ENCODE results near the gene TGFBR2.
A peak's percentile ranks its signal among the peaks of the same experiment; 100 is the strongest.

Gene TGFBR2

GRCh38 chr3:30693470-30694120 lies 87.2 kb downstream of the TGFBR2 start:
- peak; percentile 46 for DNase-seq (ENCODE audit: low spot score)

DNA sequence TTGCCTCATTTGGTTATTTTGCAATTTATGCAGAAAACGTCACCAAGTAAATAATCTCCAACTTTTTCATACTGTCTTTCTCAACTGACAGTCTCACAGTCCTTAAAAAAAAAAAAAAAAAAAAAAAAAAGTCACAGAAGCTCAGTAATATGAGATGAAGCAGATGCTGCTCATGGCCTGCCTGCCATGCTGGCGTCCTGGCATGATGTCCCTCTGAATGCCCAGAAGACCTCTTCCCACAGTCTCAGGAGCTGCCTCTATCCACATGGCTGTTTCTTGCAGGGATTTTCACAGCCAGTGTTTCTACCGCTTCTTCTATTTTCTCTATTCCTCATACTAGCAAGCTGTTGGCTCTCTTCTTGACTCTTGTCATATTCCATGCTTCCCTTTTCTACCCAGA lies 87.7 kb downstream of the TGFBR2 start:
- no peak for DNase-seq (ENCODE audit: low spot score)

DNA sequence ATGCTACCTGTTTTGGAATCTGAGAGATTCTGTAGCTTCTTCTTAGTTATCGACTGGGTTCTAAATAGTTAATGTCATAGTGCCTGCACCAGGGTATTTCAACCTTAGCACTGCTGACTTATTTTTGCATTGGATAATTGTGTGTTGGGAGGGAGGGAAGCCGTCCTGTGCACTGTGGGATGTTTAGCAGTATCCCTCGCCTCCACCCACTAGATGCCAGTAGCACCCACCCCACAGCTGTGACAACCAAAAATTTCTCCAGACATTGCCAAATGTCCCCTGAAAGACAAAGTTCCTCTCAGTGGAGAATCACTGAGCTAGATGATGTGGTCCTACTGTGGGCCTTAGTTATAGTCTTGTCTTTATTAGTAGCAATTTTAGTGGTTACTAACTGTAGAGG lies 88.3 kb downstream of the TGFBR2 start:
- no peak for DNase-seq (ENCODE audit: low spot score)

GRCh38 chr3:30695302-30696061 lies 89.1 kb downstream of the TGFBR2 start:
- DNase-seq (ENCODE audit: low spot score) = no peak

DNA sequence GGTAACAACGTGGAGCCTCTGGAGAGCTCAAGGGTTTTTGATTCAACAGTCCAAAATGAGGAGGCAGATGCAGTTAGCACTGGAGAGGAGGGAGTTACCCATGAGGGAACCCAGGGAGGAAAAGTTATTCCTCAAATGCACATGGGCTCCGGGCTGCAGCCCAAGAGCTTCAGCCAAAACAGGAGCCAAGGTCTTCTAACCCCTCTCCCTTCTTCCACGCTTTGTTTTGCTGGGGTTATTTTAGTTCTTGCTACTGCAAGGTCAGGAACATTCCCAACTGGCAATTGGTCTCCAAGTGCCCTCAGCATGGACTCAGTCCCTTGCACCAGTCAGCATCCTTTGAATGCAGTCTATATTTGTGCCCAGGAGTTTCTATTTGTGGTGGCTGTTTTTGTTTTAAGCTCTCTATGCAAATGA lies 90.0 kb downstream of the TGFBR2 start:
- no peak for DNase-seq (ENCODE audit: low spot score)

DNA sequence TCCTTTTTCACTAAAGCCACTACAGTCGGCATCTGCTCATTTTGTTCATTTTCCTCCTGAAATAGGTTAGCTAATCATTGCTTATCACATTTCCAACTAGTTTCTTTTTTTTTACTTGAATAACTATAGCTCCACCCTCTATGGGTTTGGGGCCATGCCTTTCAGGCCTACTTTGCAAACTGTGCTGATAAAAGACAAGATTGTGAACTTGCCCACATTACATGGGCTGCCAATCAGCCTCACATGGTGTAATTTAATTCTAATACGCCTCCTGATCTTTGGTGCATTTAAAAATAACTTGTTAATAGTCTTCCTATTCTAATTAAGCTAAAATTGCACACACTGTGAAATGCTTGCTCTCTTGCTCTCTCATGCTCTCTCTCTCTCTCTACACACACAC lies 90.5 kb downstream of the TGFBR2 start:
- no peak for DNase-seq (ENCODE audit: low spot score)

GRCh38 chr3:30698549-30698948 lies 92.1 kb downstream of the TGFBR2 start:
- DNase-seq (ENCODE audit: low spot score) = no peak

GRCh38 chr3:30699927-30700326 lies 93.5 kb downstream of the TGFBR2 start:
- no peak for DNase-seq (ENCODE audit: low spot score)

DNA sequence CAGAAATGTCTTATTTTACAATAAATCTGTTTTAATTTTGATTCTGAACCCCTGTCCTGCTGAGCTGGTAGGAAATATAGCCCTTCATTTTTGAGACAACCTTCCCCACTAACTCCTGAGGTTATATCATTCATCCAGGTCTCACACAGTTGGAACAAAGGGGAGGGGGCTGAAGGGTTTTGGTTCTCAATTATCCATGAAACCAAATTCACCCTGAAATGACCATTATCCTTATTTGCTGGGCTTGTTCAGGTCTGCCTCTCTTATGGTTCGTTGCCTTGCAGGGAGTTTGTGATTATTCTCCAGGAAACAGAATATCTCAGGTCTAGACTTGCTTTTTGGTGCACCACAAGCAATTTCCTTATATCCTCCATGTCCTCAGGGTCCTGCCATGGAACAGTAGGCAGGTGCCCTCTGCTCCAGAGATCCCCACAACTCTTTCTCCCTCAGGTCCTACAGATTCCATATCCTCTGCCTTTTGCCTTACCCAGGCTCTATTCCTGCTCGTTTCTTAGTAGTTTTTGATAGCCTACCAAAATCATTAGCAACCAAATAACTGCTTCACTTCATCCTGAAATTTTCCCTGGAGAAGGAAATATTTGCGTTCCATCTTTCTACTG lies 94.4 kb downstream of the TGFBR2 start:
- no peak for DNase-seq (ENCODE audit: low spot score)

GRCh38 chr3:30702038-30702827 lies 95.8 kb downstream of the TGFBR2 start:
- DNase-seq (ENCODE audit: low spot score) = no peak

- no peak for DNase-seq (ENCODE audit: low spot score)
Observed at GRCh38 chr3:30702828-30703397, 96.5 kb downstream of the TGFBR2 start.

GRCh38 chr3:30704931-30705890 lies 98.8 kb downstream of the TGFBR2 start:
- no peak for DNase-seq (ENCODE audit: low spot score)

DNA sequence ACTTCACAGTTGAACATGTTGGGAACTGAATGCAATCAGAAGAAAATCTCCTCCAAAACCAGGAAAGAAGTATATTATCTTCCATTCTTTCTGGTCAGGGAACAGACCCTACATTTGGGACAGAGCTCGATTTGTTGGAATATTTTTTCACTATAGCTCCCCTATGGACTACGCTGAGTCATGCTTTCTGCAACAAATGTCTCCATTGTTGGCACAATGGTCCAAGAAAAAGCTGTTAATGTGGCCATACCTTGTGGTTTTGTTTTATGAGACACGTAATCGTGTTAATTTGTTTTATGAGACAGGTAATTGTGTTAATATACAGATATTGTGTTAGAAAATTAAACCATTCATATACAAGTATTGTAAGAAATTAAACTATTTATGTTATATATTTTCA lies 101.4 kb downstream of the TGFBR2 start:
- peak; percentile 37 for DNase-seq (ENCODE audit: low spot score)

DNA sequence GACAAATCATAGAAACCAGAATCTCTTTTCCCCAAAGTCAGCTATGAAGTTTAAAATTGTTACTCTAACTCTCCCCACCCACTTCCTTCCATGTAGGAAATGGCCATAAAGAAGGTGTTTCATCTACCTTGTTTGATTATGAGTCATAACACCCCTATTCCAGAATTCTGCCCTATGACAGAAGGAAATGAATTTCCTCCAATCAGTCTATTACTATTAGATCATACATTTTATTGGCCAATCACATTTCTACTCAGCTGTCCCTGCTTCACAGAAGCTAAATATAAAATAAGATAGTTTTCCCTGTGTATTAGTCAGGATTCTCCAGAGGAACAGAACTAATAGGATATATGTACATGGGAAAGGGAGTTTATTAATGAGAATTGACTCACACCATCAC lies 102.1 kb downstream of the TGFBR2 start:
- DNase-seq (ENCODE audit: low spot score) = peak; percentile 45

GRCh38 chr3:30710017-30710416 lies 103.6 kb downstream of the TGFBR2 start:
- DNase-seq (ENCODE audit: low spot score) = peak; percentile 41

GRCh38 chr3:30711151-30711550 lies 104.8 kb downstream of the TGFBR2 start:
- DNase-seq (ENCODE audit: low spot score) = no peak

GRCh38 chr3:30711867-30712266 lies 105.5 kb downstream of the TGFBR2 start:
- no peak for DNase-seq (ENCODE audit: low spot score)

GRCh38 chr3:30712991-30713390 lies 106.6 kb downstream of the TGFBR2 start:
- no peak for DNase-seq (ENCODE audit: low spot score)

DNA sequence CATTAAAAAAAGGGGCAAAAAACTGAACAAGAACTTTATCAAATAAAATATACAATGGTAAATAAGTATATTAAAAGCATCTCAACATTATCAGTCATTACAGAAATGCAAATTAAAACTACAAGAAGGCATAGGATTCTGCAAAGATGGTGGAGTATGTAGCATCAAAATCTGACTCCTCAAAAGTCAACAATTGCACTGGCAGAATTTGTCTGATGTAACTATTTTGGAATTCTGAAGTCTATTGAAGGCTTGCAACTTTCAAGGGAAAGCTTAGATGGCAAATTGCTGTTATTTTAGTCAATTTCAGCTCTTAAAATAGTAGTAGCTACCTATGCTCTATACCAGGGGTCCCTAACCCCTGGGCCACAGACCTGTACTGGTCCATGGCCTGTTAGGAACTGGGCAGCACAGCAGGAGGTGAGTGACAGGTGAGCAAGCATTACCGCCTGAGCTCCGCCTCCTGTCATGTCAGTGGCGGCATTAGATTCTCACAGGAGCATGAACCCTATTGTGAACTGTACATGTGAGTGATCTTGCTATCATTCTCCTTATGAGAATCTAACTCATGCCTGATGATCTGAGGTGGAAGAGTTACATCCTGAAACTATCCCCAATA lies 107.6 kb downstream of the TGFBR2 start:
- DNase-seq (ENCODE audit: low spot score) = no peak

DNA sequence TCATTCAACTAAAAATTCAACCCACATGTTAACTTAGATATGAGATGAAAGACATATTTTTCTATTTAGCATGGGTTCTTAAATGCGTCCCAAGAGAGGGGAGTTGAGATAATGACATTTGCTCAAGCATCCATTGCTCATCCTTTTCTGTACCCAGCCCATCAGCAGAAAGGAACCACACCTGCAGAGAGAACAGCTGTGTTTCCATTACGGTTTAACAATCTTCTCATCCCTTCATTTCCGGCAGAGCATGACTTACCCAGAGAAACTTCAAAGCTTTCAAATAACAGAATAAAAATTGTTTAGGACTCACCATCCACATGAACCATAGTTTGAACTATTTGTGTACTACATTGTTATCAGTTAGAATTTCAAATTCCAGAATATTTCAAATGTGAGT lies 113.1 kb downstream of the TGFBR2 start:
- no peak for DNase-seq (ENCODE audit: low spot score)
